CD4-positive, alpha-beta T cell treated with Interleukin-12 subunit alpha and Interleukin-12 subunit beta, for 1 hour (primary cell): Measurements from ENCODE around the gene RASA2.
"Not testable (repeated sequence)": the region's sequence is repeated elsewhere in the genome, so short reads cannot be mapped to it uniquely, and the experiment has no call there.

Source experiments
- DNase-seq: peaks from one replicate; pipeline ENCODE4 v3.0.0-alpha.2; 2020

Gene RASA2

DNA sequence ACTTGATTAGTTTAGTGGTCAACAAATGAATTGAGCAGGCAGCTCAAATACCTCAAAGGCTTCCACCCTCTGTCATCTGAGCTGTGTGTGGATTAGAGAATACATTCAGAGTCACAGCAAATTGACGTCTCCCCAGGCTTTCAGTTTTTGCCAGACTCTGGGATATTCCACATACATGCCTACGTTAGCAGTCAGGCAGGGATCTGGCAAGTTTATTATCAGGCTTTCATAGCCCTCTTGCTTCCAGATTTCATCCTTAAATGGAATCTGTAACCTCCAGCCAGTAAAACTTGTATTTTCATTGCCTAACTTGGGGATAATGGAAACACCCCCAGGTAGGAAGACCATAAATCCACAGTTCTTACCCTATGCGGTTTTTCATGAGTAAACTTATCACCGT is 115.9 kb downstream of the RASA2 start:
- DNase-seq = no peak

DNA sequence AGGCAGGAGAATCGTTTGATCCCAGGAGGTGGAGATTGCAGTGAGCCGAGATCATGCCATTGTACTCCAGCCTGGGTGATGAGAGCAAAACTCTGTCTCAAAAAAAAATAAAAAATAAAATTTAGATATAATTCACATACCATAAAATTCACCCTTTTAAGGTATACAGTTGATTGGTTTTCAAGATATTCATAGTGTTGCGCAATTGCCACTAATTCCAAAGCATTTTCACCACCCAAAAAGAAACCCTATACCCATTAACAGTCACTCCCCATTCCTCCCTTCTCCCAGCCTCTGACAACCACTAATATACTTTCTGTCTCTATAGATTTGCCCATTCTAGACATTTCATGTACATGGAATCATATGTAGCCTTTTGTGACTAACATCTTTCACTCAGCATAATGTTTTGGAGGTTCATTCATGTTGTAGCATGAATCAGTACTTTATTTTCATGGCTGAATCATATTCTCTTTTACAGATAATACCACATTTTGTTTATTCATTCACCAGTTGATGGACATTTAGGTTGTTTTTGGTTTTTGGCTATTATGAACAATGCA is 116.7 kb downstream of the RASA2 start:
- no peak for DNase-seq

DNA sequence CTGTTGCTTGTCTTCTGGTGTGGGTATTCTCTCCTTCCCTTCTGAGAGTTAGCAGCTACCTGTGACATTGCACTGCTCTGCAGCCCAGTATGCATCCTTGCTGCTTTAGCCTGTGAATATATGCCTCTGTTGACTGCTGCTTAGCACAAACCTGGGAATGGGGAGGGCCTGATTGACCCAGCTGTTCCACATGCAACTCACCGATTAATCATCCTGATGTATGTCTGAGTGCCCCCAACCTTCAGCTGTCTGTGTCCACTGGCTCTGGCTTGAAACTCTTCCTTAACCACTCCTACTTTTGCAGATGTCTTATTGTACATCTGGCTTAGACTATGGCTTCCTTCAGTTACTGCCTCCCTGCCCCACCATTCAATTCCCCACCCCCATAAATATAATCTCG is 119.1 kb downstream of the RASA2 start:
- no peak for DNase-seq

DNA sequence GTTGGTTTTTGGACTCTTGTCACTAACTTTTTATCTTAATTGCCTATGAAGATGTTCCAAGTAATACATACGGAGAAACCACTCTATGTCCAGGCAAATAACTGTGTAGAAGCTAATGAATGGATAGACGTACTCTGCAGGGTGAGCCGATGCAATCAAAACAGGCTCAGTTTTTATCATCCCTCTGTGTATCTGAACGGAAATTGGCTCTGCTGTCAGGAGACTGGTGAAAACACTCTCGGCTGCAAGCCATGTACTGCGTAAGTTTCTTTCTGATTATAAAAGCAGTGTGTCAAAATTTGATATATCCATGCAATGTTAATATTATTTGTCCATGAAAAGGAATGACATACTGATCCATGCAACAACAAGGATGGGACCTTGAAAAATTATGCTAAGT is 121.6 kb downstream of the RASA2 start:
- no peak for DNase-seq

DNA sequence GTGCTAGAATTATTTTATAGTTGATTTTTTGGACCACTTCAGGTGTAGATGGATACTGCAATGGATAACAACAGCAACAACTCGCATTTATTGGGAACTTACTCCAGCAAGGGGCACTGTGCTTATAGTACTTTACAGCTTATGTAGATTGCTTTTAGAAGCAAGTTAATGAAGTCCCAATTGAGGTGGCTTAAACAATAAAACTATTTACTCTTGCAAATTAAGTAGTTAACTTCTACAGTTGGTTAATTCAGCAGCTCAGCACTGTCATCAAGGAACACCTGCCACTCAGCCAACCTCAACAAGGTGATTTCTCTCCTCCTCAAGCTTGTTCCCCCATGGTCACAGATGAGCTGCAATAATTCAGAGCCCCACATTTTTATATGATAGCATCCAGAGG is 124.1 kb downstream of the RASA2 start:
- DNase-seq = no peak

DNA sequence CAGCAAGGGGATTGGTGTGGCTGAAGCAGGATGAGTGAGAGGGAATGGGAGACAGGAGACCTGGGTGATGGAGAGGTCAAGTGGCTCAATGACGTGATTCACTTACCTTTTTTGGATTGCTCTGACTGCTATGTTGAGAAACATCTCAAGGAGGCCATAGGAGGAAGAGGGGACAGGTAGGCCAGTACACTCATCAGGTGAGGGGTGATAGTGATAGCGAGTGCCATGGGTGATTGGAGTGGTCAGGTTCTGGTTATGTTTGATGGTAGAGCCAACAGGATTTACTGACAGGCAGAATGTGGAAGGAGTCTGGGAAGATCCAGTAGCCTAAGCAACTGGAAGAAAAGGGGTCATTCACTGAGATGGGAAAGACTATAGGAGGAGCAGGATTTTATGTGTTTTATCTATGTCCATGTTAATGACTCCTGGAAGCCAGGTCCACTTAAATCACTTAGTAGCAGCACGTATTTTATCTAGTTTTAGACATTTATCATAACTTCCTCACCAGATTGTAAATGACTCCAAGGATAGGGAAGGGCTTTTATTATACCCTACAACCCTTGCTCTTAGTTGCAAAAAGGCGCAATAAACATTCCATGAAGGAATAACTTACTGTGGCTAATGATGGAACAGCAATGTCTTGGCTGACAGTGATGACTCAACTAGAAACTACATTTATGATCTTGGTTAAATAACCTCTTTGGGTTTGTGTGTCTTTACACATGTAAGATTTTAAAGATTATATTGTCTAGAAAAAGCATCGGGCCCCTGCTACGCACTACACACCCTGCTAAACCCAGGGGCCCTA is 131.5 kb downstream of the RASA2 start:
- DNase-seq = no peak

DNA sequence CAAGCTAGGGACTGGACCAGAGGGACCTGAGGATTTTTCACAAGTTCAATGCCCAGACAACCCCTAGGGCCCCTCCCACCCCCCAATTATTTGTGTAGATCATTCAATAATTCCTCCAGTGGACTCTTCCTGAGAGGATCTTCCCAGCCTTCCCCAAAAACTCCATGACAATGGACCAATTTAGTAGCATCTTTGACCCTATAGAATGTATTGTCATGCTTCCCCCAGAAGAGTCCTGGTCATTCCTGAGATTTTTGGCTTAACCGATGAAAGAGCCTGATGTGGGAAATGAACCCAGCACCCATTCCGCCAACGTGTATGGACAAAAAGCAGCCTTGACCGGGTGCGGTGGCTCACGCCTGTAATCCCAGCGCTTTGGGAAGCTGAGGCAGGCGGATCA is 132.1 kb downstream of the RASA2 start:
- no peak for DNase-seq

DNA sequence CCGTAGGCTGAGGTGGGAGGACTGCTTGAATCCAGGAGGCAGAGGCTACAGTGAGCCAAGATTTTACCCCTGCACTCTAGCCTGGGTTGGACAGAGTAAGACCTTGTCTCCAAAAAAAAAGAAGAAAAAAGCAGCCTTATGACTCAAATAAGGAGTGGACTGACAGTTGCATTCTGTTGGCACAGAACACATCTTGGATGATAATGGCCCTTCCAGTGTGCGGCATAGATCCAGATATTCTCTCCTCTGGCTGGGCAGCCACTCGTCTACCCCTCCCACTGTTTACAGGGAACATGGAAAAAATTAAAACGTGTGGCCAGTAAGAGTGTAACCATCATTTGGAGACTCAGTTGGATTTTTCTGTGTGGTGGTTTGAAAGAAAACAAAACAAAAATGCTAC is 132.6 kb downstream of the RASA2 start:
- DNase-seq = no peak

DNA sequence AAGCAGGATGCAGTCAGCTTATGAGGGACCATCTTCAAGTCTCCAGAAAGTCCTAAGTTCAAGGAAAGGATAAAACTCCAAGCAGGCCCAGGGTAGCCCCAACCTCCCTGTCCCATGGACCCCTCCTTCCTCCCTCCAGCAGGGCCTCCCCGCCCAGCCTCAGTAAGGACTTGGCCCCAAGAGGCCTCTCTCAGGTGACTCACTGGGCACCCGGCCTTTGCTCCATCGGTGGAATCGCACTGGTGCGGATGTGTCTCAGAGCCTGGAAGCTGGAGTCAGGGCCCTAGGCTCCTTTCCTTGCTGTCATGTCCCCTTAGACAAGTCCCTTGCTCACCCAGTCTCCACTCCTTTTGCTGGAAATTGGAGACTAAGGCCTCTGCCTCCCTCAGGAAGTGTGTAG is 136.9 kb downstream of the RASA2 start:
- no peak for DNase-seq

DNA sequence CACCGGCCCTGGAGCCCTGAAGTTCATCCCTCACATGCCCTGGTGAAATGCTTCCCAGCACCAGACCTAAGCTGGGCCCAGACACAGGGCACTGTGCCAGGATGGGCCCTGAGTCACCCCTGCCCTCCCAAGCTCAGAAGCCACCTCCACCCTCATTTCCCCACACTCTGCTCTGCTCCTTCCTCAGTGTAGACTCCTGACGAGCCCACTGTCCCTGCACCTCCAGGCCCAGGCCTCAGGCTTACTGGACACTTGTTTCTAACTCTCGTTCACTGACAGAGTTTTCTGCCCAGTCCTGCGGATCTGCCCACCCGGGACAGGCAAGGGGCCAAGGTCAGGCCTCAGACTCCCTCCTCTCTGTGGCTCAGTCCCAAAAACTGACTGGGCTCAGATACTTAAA is 138.7 kb downstream of the RASA2 start:
- no peak for DNase-seq

DNA sequence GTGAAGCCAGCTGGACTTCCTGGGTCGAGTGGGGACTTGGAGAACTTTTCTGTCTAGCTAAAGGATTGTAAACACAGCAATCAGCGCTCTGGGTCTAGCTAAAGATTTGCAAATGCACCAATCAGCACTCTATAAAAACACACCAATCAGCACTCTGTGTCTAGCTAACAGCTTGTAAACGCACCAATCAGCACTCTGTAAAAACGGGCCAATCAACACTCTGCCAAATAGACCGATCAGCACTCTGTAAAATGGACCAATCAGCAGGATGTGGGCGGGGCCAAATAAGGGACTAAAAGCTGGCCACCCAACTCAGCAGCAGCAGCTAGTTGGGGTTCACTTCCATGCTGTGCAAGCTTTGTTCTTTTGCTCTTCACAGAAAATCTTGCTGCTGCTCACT is 141.5 kb downstream of the RASA2 start:
- DNase-seq = not testable (repeated sequence)

DNA sequence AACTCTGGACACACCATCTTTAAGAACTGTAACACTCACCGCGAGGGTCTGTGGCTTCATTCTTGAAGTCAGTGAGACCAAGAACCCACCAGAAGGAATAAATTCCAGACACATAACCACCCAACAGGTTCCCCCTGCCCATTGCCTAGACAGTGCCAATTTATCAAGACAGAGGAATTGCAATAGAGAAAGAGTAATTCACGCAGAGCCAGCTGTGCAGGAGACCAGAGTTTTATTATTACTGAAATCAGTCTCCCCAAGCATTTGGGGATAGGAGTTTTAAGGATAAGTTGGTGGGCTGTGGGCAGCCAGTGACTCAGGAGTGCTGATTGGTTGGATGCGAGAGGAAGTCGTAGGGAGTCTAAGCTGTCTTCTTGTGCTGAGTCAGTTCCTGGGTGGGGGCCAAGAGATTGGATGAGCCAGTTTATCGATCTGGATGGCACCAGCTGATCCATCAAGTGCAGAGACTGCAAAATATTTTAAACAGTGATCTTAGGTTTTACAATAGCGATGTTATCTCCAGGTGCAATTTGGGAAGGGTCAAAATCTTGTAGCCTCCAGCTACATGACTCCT is 142.1 kb downstream of the RASA2 start:
- DNase-seq = not testable (repeated sequence)

DNA sequence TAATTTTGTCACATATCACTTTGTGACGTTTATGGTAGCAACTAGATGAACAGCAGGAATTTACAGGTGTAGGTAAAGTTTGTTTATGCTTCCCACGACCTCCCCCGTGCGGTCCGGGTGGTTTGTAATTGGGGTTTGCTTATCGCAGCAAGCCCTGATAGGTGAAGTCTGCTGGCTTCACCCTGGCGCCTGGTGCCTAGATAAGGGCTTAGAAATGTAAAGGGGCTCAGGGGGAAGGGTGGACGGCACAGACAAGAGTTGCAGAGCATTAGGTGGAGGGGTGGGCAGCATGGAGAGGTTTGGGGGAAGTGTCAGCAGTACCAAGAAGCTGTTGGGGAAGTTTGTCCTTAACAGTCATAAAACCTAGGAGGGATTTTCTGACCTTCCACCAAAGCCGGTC is 143.1 kb downstream of the RASA2 start:
- DNase-seq = no peak

DNA sequence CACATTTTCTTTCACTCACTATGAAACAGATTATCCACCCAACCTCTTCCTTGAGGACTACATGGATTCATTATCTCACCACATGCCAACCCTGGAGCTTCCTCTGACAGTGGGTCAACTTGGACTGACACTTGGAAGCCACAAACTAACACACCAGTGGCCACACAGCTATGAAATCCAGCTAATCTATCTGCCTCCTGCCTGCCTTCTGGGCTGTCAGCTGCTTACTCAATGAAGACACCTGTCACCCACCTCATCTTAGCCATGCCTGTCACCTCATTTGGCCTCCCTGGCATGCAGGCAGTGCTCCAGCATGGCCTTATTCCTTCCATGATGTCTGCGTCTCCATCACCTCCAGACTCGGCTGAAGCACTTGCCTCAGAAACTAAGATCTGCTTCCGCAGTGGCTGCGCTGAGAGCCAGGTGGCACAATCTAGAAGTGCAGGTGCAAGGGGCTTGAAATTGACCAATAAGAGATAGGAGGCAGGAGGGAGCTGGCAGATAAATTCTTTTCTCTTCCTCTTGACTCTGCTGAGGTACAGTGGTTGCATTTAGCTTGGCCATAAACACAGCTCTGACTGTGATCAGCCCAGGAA is 146.1 kb downstream of the RASA2 start:
- DNase-seq = no peak

DNA sequence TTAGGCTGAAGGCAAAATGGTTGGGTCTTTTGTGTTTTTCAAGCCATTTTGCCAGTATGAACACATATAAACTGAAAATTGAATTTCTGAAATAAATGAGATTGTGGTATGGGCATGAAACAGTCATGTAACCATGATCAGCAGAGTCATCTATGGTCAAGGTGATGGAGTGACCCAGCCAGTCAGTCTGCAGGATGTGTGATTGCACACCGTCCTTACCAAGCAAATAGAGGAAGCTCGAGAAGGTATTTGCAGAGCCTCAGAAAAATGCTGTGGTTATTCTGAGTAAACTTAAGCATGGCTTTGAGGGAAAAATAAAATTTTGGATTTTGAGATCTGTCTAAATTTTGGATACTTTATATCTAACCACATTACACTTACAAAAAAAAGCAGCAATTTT is 155.4 kb downstream of the RASA2 start:
- no peak for DNase-seq

DNA sequence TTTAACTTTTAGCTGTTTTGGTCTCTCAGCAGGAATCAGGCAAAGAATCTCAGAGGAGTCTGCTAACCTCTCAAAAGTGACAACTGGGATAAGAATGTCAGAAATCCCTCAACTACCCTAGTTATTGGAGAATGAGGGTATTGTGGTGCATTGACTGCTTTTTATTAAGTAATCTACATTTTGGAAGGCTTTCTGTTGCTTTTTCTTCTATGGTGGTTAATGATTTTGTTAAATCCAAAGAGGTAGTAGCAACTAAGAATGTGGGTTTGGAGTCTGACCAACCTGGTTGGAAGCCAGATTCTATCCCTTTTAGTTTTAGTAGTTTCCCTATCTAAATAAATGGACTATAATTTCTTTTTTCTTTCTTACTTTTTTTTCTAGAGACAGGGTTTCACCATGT is 156.6 kb downstream of the RASA2 start:
- DNase-seq = no peak

DNA sequence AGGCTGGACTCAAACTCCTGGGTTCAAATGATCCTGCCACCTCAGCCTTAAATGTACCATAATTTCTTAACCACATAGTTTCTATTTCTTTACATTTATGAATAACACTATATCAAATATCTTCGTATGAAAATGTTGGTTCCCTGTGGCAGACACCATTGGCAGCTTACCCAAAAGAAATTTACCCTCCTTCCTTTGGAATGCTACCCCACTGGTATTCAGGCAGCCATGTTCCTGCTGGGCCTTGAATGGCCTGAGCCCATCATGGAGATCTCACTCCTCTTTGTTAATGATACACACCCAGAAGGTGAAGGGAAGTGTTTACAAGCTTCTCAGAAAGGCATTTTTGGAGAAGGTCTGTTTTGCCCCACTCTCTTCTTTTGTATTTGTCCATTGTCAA is 157.0 kb downstream of the RASA2 start:
- DNase-seq = no peak

DNA sequence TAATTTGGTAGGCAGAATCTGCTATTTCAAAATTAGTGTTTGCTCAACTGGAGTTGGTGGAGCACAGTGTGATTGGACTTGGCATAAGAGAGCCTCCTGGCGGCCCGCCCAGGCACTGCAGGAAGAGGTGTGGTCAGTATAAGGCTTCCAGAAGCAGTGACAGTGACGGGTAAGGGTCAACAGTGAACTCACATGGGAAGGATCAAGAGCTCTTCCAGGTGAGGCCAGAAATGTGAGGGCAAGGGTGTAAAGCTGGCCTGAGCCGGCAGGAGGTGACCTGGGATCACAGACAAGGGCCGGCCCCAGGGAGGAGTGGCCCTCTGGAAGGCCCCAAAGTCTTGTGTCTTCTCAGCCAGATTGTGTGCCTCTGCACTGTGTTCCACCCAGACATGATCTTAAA is 158.1 kb downstream of the RASA2 start:
- DNase-seq = peak; percentile 67

DNA sequence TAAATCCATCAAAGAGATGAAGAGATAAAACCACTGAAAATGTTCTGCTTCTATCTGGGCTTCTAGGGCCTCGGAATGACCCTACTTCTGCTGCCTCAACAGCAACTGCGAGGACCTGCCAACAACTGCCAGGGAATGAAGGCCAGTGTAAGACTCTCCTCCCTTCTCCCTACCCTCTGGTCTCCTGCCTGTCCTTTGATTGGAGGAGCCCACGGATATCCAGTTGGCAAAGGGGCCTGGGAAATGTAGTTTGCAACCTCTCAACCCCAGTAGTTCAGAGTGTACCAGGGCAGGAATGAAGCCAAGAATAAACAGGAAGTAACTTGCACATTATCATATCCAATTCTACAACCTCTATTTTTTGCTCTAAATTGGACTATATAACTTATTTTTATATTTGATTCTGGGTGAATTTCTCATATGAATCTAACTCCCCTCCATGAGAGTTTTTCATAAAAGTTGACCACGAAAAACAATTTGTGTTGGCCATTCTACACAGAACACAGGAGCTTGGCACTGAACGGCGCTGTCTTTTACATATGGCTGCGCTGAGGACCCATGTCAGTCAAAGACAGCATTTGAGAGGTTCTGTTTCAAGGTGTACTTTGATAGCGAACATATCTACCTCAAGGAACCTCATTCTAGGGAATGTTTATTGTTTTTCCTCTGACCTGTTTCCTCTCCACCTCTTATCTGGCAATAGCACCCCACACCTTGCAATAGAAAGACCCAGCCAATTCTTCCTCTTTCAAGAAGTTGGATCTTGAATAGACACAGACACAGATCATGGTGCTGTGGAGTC is 160.1 kb downstream of the RASA2 start:
- DNase-seq = peak; percentile 8

DNA sequence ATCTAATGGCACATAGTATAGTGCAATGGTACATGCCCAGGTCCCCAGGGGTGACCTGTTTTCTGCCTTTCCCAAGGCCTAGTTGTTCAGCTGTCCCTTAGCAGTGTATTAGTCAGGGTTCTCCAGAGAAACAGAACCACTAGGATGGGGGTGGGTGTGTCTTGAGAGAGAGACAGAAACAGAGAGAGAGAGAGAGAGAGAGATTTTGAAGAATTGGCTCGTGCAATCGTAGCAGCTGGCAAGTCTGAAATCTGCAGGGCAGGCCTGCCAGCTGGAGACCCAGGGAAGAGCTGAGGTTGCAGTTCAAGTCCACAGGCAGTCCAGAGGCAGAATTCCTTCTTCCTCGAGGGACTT is 160.7 kb downstream of the RASA2 start:
- no peak for DNase-seq

DNA sequence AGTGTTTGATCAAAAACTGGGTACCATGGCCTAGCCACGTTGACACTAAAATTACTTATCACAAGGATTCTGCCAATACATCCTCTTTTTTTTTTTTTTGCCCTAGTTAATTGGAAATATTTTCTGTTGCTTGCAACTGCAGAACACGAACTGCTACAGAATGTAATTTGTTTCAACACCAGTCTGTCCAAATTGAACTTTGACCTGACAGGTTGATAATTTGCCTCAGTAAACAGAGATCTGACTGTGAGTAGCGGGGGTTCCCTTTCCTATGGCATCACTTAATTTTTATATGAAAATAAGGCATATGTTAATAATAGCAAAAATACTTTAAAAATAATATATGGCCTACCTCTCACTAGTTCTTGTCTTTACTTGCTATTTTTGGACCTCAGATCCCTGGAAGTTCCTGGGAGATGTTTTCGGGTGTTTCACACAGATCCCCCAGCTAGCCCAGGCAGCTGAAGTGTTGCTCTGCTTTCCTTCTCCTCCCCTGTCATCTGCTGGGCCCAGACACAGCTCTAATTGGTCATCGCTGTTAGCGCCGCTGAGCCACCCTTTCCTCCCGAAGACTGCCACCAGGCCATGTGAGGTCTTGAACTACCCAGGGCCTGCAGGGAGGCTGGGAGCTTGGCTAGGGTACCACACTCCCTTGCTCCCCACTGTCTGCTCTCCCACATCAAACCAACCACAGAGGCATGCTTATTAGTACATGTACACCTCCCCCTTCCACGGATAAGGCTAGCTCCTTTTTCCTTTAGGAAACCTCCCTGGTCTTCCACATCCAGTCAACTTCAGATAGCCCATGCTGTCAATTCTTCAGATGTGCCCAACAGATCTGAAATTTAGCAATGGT is 161.5 kb downstream of the RASA2 start:
- no peak for DNase-seq

DNA sequence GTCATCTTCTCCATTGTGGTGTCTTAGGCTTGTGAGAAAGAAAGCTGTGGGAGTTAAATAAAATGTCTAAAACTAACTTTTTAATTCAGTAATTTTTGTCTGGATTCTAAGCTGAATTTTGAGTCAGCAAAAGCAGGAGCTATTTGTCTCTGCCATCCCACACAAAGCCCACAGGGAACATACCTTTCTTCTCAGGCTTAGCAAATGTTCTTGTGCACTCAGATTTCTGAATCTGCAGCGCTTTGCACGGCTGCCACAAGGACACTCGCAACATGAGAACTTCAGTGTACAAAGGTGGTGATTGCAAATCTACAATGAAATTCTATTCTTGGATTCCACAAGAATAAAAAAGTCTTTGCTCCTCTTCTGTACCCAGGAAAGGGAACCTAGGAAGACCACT is 163.0 kb downstream of the RASA2 start:
- no peak for DNase-seq

DNA sequence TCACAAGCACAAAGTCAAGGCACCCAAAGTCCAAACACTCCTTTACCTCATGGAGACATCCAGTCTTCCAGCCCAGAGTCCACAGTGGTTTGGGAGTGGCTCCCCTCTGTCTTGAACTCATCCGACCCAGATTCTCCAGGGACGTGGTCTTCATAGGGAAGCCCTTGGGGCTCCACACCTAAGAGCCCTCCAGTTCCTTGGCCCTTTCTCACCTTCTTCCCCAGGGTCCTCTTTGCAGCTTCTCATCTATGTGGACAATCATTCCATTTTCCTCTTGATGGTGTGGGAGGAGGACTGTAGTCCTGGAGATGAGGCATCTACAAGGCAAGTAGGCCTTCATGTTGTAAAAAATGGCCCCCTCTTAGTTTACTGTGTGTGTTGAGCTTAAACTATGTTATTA is 164.0 kb downstream of the RASA2 start:
- DNase-seq = no peak
